HEK293 (cell line): ENCODE data around the gene ETV6.

Source experiments
- CTCF ChIA-PET: fragments of 350-600 bp; formaldehyde crosslinking; extraction: SDS; loops from one replicate; lab custom pipeline; 2021; ENCODE audit warnings: antibody characterized with exemption; lab: Yijun Ruan, JAX
- POLR2A ChIA-PET: fragments of 300-600 bp; formaldehyde crosslinking; extraction: SDS; loops from one replicate; lab custom pipeline; 2020; ENCODE audit warnings: antibody characterized with exemption, inconsistent platforms; lab: Yijun Ruan, JAX
- H3K27ac ChIP-seq: fragments of 200-500 bp; sonication (Bioruptor generic); 2 replicates; pipeline ENCODE4 v1.5.1; 2014; ENCODE audit warnings: low read depth, low read length, control low read depth, inconsistent platforms; ENCODE audit errors: extremely low read depth
- H3K36me3 ChIP-seq, 2 experiments: fragments of 200-500 bp in 1 of 2; sonication (Bioruptor generic) in 1 of 2; 1 replicate in 1 of 2; 2 replicates in 1 of 2; pipeline ENCODE4 v1.5.1; 2014 to 2017; ENCODE audit warnings: inconsistent platforms in 2 of 2, low read length in 2 of 2; ENCODE audit not compliant: control insufficient read depth in 2 of 2, insufficient read depth in 1 of 2
- H3K4me1 ChIP-seq: fragments of 200-500 bp; sonication (Bioruptor generic); 2 replicates; pipeline ENCODE4 v1.5.1; 2014; ENCODE audit warnings: mild to moderate bottlenecking, low read length, inconsistent platforms; ENCODE audit not compliant: control insufficient read depth, insufficient read depth
- H3K4me3 ChIP-seq: 2 replicates; pipeline ENCODE4 v1.5.1; 2011; ENCODE audit warnings: low read depth, mild to moderate bottlenecking, control low read depth, low read length, moderate library complexity
- H3K9me3 ChIP-seq: fragments of 200-500 bp; sonication (Bioruptor generic); 2 replicates; pipeline ENCODE4 v1.5.1; 2014; ENCODE audit warnings: low read depth, low read length, inconsistent platforms; ENCODE audit not compliant: control insufficient read depth, insufficient read depth
- AEBP2 ChIP-seq: fragments of 450-650 bp; formaldehyde crosslinking; IDR thresholded peaks from 2 replicates; pipeline ENCODE4 v1.5.1; 2016; ENCODE audit warnings: missing biosample characterization, missing genetic modification characterization, borderline replicate concordance
- BCL11A ChIP-seq: fragments of 450-650 bp; formaldehyde crosslinking; IDR thresholded peaks from 2 replicates; pipeline ENCODE4 v1.5.1; 2016; ENCODE audit warnings: low read depth, missing biosample characterization, missing genetic modification characterization
- GLIS2 ChIP-seq: fragments of 450-650 bp; formaldehyde crosslinking; IDR thresholded peaks from 2 replicates; pipeline ENCODE4 v1.5.1; 2016; ENCODE audit warnings: missing biosample characterization, missing genetic modification characterization
- HIC1 ChIP-seq: fragments of 450-650 bp; formaldehyde crosslinking; IDR thresholded peaks from 2 replicates; pipeline ENCODE4 v1.5.1; 2016; ENCODE audit warnings: missing biosample characterization, missing genetic modification characterization
- TRIM28 ChIP-seq: IDR thresholded peaks from 2 replicates; pipeline ENCODE4 v1.6.1; 2011; ENCODE audit warnings: low read length, control low read depth, borderline replicate concordance
- WT1 ChIP-seq: fragments of 450-650 bp; formaldehyde crosslinking; IDR thresholded peaks from 2 replicates; pipeline ENCODE4 v1.5.1; 2016; ENCODE audit warnings: missing biosample characterization, missing genetic modification characterization
- ZBTB20 ChIP-seq: fragments of 450-650 bp; formaldehyde crosslinking; IDR thresholded peaks from 2 replicates; pipeline ENCODE4 v1.5.1; 2016; ENCODE audit warnings: missing biosample characterization, missing genetic modification characterization
- ZBTB44 ChIP-seq: fragments of 450-650 bp; IDR thresholded peaks from 2 replicates; pipeline ENCODE4 v1.5.1; 2018; ENCODE audit warnings: missing biosample characterization, mild to moderate bottlenecking, missing genetic modification characterization
- ZFP37 ChIP-seq: fragments of 450-650 bp; formaldehyde crosslinking; IDR thresholded peaks from 2 replicates; pipeline ENCODE4 v1.5.1; 2016; ENCODE audit warnings: missing biosample characterization, missing genetic modification characterization
- ZNF26 ChIP-seq: fragments of 450-650 bp; formaldehyde crosslinking; IDR thresholded peaks from 2 replicates; pipeline ENCODE4 v1.5.1; 2016; ENCODE audit warnings: missing biosample characterization, missing genetic modification characterization
- ZNF530 ChIP-seq: fragments of 450-650 bp; formaldehyde crosslinking; IDR thresholded peaks from 2 replicates; pipeline ENCODE4 v1.5.1; 2016; ENCODE audit warnings: low read depth, missing biosample characterization, missing genetic modification characterization
- ZNF548 ChIP-seq: fragments of 450-650 bp; formaldehyde crosslinking; IDR thresholded peaks from 2 replicates; pipeline ENCODE4 v1.5.1; 2016; ENCODE audit warnings: missing biosample characterization, missing genetic modification characterization
- ZNF571 ChIP-seq: fragments of 450-650 bp; formaldehyde crosslinking; IDR thresholded peaks from 2 replicates; pipeline ENCODE4 v1.5.0; 2017; ENCODE audit warnings: missing biosample characterization, missing genetic modification characterization
- ZNF621 ChIP-seq: fragments of 450-650 bp; formaldehyde crosslinking; IDR thresholded peaks from 2 replicates; pipeline ENCODE4 v1.5.1; 2017; ENCODE audit warnings: missing biosample characterization, missing genetic modification characterization
- ZNF654 ChIP-seq: fragments of 450-650 bp; formaldehyde crosslinking; IDR thresholded peaks from 2 replicates; pipeline ENCODE4 v1.5.1; 2016; ENCODE audit warnings: low read depth, missing biosample characterization, missing genetic modification characterization
- ZNF664 ChIP-seq: fragments of 450-650 bp; formaldehyde crosslinking; IDR thresholded peaks from 2 replicates; pipeline ENCODE4 v1.5.1; 2016; ENCODE audit warnings: missing biosample characterization, missing genetic modification characterization
- ZNF670 ChIP-seq: fragments of 450-650 bp; formaldehyde crosslinking; IDR thresholded peaks from 2 replicates; pipeline ENCODE4 v1.5.1; 2016; ENCODE audit warnings: missing biosample characterization, missing genetic modification characterization, low read depth
- ZNF843 ChIP-seq: fragments of 450-650 bp; formaldehyde crosslinking; IDR thresholded peaks from 2 replicates; pipeline ENCODE4 v1.5.1; 2016; ENCODE audit warnings: missing biosample characterization, missing genetic modification characterization
- ZSCAN4 ChIP-seq: fragments of 450-650 bp; formaldehyde crosslinking; IDR thresholded peaks from 2 replicates; pipeline ENCODE4 v1.5.1; 2017; ENCODE audit warnings: missing biosample characterization, missing genetic modification characterization
- ZXDB ChIP-seq: fragments of 450-650 bp; formaldehyde crosslinking; IDR thresholded peaks from 2 replicates; pipeline ENCODE4 v1.5.1; 2016; ENCODE audit warnings: missing biosample characterization, missing genetic modification characterization

ETV6 gene

GRCh38 chr12:11939223-11939622 lies 289.7 kb downstream of the ETV6 start:
- no peaks in the 10 kb centered on the region for H3K36me3 ChIP-seq
- no peak overlapping the region for H3K27ac ChIP-seq
- ChIA-PET POLR2A (no interaction called here), CTCF (no interaction called here)
- H3K9me3 ChIP-seq = no peaks in the 10 kb centered on the region
- TF ChIP-seq ZNF621 (no peak), ZFP37 (tag by site-specific recombination) (no peak), HIC1 (tag by site-specific recombination) (no peak), BCL11A (tag by site-specific recombination) (no peak), ZXDB (tag by site-specific recombination) (no peak), ZNF670 (tag by site-specific recombination) (no peak), ZSCAN4 (tag by site-specific recombination) (no peak), TRIM28 (no peak), ZNF26 (tag by site-specific recombination) (no peak), ZNF664 (tag by site-specific recombination) (no peak), ZNF843 (tag by site-specific recombination) (no peak), ZBTB44 (tag by site-specific recombination) (no peak), ZNF654 (no peak), ZNF571 (no peak), WT1 (tag by site-specific recombination) (no peak), AEBP2 (tag by site-specific recombination) (no peak), ZNF548 (tag by site-specific recombination) (no peak), ZBTB20 (tag by site-specific recombination) (no peak), GLIS2 (tag by site-specific recombination) (no peak), ZNF530 (no peak)
- H3K4me3 ChIP-seq = no peak overlapping the region
- H3K4me1 ChIP-seq = no peaks in the 10 kb centered on the region
